ENCODE results near the gene RIC1. TPM values are rescaled to one million over a fixed set of nuclear protein-coding genes. Genes with fewer than 3 reads are reported as not detected.

The RIC1 gene
- total and polyA plus RNA-seq, 9 of the 15 experiments (the other 6 are each of a cell fraction or from before 2014, with no cell fraction given) = 3.2 to 25.8 (median 15.0) TPM

GRCh38 chr9:5629312-5630080 is 589 bp downstream of the RIC1 start:
- no TSS peak for BruUV-seq (replicated peaks)
- Histone ChIP-seq H3K9ac (ENCODE audit: insufficient read depth in 1 of 2, low read depth in 2 of 2, low read length in 2 of 2) (peak overlapping the region; percentile 87 to 97), H3K27ac (ENCODE audit: extremely low read depth, low read depth, low read length) (peak overlapping the region; percentile 87), H3K9me3 (replicated peaks; ENCODE audit: control insufficient read depth, insufficient read depth, low read depth, low read length) (no peaks in the 10 kb centered on the region), H4K20me1 (replicated peaks; ENCODE audit: control insufficient read depth, insufficient read depth, low read length) (no peaks in the 10 kb centered on the region), H3K36me3 (ENCODE audit: control insufficient read depth, insufficient read depth, low read length) (peaks cover 4% of the 10 kb centered on the region; the same call in 1 of the 3 replicates), H3K27me3 (ENCODE audit: control insufficient read depth in 2 of 2, insufficient read depth in 2 of 2, low read length in 2 of 2) (no peaks in the 10 kb centered on the region), H3K4me2 (ENCODE audit: insufficient read depth, low read length) (peak overlapping the region; percentile 80), H3K9me1 (ENCODE audit: control insufficient read depth, insufficient read depth, low read length) (no peaks in the 10 kb centered on the region), H3K4me3 (peak overlapping the region; percentile 95), H3K79me2 (ENCODE audit: control insufficient read depth, insufficient read depth, low read length) (peaks cover 75% of the 10 kb centered on the region), H2AFZ (ENCODE audit: low read depth, low read length) (peak overlapping the region; percentile 63), H3K4me1 (replicated peaks in 1 of 2; ENCODE audit: control insufficient read depth in 2 of 2, insufficient read depth in 2 of 2, low read length in 2 of 2) (peaks cover 0 to 12% of the 10 kb centered on the region in 2 experiments; a peak in 3 of 5 replicates)
- peak; percentile 12 for ATAC-seq
- POLR2A ChIA-PET = interaction anchor here (1.0 kb wide), 1 partner anchor 89 kb away, joined by 4 read pairs; no protein-coding TSS in a partner anchor
- in situ Hi-C loops (cut with MboI) (no loop called here), intact Hi-C loops (cut with micrococcal nuclease) (loop anchor here (5.0 kb wide), 3 partner anchors 68 to 378 kb away; a partner anchor contains a TSS)
- FAIRE-seq = no peak
- WGBS (ENCODE audit: insufficient coverage, low coverage, missing lambda C conversion rate) = under 1% methylated on average over 17 of the region's 56 CpGs
- CTCF ChIA-PET (ENCODE audit: low intra/inter-chr PET ratio) = no interaction called here
- peak in 2 of 4 experiments; percentile 15 to 26 for DNase-seq (ENCODE audit: extremely low read depth in 1 of 4, low spot score in 3 of 4)
- 0 out of 2 replicates have a peak, but pooled peaks have one; percentile 1 for TF ChIP-seq RB1 (IDR thresholded peaks at IDR 0.05; ENCODE audit: low read depth)
- TF ChIP-seq MTA2 (IDR thresholded peaks at IDR 0.05; ENCODE audit: low read depth) = no peak
- TF ChIP-seq, protein P1, sequence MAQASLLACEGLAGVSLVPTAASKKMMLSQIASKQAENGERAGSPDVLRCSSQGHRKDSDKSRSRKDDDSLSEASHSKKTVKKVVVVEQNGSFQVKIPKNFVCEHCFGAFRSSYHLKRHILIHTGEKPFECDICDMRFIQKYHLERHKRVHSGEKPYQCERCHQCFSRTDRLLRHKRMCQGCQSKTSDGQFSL (CRISPR knock-in tag; IDR thresholded peaks at IDR 0.05) = no peak
- TF ChIP-seq, protein P1 (tag; IDR thresholded peaks at IDR 0.05) = peak in 1 of 2 experiments; percentile 5; a peak in 1 of 4 replicates
- TF ChIP-seq, protein P2, sequence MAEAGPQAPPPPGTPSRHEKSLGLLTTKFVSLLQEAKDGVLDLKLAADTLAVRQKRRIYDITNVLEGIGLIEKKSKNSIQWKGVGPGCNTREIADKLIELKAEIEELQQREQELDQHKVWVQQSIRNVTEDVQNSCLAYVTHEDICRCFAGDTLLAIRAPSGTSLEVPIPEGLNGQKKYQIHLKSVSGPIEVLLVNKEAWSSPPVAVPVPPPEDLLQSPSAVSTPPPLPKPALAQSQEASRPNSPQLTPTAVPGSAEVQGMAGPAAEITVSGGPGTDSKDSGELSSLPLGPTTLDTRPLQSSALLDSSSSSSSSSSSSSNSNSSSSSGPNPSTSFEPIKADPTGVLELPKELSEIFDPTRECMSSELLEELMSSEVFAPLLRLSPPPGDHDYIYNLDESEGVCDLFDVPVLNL (CRISPR knock-in tag; IDR thresholded peaks at IDR 0.05; ENCODE audit: low read depth) = no peak
- TF ChIP-seq, protein P3, sequence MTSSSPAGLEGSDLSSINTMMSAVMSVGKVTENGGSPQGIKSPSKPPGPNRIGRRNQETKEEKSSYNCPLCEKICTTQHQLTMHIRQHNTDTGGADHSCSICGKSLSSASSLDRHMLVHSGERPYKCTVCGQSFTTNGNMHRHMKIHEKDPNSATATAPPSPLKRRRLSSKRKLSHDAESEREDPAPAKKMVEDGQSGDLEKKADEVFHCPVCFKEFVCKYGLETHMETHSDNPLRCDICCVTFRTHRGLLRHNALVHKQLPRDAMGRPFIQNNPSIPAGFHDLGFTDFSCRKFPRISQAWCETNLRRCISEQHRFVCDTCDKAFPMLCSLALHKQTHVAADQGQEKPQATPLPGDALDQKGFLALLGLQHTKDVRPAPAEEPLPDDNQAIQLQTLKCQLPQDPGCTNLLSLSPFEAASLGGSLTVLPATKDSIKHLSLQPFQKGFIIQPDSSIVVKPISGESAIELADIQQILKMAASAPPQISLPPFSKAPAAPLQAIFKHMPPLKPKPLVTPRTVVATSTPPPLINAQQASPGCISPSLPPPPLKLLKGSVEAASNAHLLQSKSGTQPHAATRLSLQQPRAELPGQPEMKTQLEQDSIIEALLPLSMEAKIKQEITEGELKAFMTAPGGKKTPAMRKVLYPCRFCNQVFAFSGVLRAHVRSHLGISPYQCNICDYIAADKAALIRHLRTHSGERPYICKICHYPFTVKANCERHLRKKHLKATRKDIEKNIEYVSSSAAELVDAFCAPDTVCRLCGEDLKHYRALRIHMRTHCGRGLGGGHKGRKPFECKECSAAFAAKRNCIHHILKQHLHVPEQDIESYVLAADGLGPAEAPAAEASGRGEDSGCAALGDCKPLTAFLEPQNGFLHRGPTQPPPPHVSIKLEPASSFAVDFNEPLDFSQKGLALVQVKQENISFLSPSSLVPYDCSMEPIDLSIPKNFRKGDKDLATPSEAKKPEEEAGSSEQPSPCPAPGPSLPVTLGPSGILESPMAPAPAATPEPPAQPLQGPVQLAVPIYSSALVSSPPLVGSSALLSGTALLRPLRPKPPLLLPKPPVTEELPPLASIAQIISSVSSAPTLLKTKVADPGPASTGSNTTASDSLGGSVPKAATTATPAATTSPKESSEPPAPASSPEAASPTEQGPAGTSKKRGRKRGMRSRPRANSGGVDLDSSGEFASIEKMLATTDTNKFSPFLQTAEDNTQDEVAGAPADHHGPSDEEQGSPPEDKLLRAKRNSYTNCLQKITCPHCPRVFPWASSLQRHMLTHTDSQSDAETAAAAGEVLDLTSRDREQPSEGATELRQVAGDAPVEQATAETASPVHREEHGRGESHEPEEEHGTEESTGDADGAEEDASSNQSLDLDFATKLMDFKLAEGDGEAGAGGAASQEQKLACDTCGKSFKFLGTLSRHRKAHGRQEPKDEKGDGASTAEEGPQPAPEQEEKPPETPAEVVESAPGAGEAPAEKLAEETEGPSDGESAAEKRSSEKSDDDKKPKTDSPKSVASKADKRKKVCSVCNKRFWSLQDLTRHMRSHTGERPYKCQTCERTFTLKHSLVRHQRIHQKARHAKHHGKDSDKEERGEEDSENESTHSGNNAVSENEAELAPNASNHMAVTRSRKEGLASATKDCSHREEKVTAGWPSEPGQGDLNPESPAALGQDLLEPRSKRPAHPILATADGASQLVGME (CRISPR knock-in tag; IDR thresholded peaks at IDR 0.05) = no peak
- TF ChIP-seq ZNF431 (CRISPR knock-in tag; IDR thresholded peaks at IDR 0.05) = no peak
- TF ChIP-seq MNT (conservative IDR thresholded peaks at IDR 0.05) = 0 out of 4 replicates have a peak, but pooled peaks of 1 of the 2 experiments have one; percentile 17
- no peak for TF ChIP-seq MCM2 (IDR thresholded peaks at IDR 0.05; ENCODE audit: low read depth)
- TF ChIP-seq SPI1 (IDR thresholded peaks at IDR 0.05; ENCODE audit: borderline replicate concordance, low read depth, low read length) = no peak
- no peak for TF ChIP-seq TAF7 (tag; IDR thresholded peaks at IDR 0.05)
